ENCODE data around the gene AGA. TPM values are rescaled to one million over a fixed set of nuclear protein-coding genes. Genes with fewer than 3 reads are reported as not detected.

Gene AGA
- total RNA-seq, 1 donor from 2014 or later = 17.2 TPM

DNA sequence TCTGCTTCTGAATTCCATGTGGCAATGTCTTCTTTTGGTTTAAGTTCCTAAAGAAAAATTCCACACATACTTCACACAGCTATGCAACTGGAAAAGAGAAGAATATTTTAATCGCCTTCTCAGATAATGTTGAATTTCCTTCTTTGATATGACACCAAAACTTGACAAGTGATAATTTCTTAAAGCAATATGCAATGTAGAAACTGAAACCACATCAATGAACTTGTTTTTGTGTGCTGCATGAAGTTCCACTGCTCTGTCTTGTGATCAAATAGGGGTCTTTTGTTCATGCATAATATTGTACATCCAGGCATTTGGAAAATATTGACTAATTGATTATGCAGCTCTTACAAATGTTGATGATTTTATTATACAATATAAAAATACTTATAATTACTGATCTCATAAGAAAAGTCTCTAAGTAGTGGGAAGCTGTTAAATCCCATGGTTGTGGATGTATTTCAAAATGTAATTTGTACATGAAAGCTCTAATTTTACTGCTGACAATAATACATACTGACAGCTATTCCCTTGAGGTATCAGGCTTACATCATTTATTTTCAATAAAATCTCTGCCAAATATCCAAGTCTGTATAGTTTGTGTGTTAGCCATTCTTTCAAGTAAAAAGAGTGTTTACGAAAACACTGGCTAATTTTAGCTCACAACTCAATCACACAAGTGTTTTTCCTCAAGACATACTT, 56.5 kb downstream of the AGA start:
- peak; percentile 81 for DNase-seq

DNA sequence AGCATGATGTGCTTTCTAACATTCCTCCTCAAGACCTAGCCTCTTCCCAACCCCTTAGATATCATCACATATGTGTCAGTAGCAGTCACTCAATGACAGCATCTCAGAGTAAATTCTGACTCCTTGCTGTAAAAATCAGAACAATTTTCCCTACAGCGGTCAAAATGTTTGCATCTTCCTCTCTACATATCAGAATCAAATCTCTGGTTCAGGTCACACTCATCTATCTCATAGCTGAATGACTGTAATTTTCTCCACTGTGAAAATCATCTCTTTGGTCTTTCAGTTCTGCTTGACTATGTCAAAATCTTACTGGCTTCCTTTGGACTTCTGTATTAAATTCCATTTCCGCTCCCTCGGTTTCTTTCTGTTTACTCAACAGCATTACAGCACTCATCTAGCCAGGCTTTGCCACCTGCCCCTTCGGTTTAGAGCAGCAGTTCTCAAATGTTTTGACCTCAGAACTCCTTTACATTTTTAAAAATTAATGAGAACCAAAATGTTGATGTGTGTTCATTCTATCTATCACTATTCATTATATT, 57.3 kb downstream of the AGA start:
- DNase-seq = no peak

DNA sequence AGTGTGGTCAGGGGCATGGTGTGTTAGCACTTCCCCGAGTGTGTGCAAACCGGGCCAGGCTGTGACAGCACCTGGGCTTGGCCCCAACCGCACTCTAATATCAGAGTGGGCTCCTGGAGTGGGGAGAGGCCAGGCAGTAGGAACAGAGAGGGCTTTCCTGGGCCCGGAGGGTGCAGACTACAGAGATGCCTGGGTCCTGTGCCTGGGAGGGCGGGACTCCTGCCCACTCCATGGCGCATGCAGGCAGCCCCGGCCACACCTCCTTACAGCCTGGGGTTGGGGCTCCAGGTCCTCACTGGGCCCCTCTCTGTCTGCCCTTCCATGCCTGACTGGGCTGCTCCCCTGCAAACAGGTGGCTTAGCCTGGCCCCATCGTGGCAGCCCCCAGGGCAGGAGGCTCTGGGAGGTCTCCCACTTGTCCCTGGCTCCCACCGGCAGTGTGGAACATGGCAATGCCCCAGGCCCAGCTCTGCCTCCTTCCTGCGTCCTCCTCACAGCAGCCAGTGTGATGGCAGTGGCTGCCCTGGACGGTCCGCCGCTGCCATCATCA, 60.4 kb downstream of the AGA start:
- no peak for DNase-seq

Other genes starting within 250 kb of the AGA start
- 5.0 TPM for gene NEIL3, start 132.6 kb downstream of the AGA start, total RNA-seq